Upper lobe of right lung (tissue), 1 donor: Measurements from ENCODE around the gene KLHL21. TPM values are rescaled to one million over a fixed set of nuclear protein-coding genes. Genes with fewer than 3 reads are reported as not detected.
A peak's percentile ranks its signal among the peaks of the same experiment; 100 is the strongest.

Experiments used
- ATAC-seq: fragments of 200-7000 bp; cut with Tn5 transposase; one replicate; pipeline ENCODE4 v1.9.1; 2020; ENCODE audit warnings: mild to moderate bottlenecking, moderate library complexity
- DNase-seq: peaks from one replicate; pipeline ENCODE4 v3.0.0-alpha.2; 2020
- H3K27ac ChIP-seq: fragments of 200-600 bp; one replicate; pipeline ENCODE4 v1.8.0; 2022
- H3K27me3 ChIP-seq: fragments of 200-600 bp; one replicate; pipeline ENCODE4 v1.8.0; 2022; ENCODE audit warnings: mild to moderate bottlenecking
- H3K36me3 ChIP-seq: fragments of 200-600 bp; one replicate; pipeline ENCODE4 v1.8.0; 2022
- H3K4me1 ChIP-seq: fragments of 200-600 bp; one replicate; pipeline ENCODE4 v1.8.0; 2022
- H3K4me3 ChIP-seq: fragments of 200-600 bp; one replicate; pipeline ENCODE4 v1.8.0; 2022; ENCODE audit warnings: mild to moderate bottlenecking
- H3K9me3 ChIP-seq: fragments of 200-600 bp; one replicate; pipeline ENCODE4 v1.8.0; 2022
- intact Hi-C: fragments of 100-400 bp; cut with DNase I; formaldehyde crosslinking; loops from one replicate; pipeline ENCODE4 v1.11.0; 2022
- total RNA-seq: library from RNA; stranded (reverse); fragmentation: NEBNext Ultra II Directional; extraction: Animal tissue kit (Norgen Biotek cat#: 25700); gene quantifications from one replicate; pipeline ENCODE4 v1.2.1, GENCODE V29; 2021
- TF ChIP-seq, protein P1 (sequence below): fragments of 200-600 bp; IDR thresholded peaks from one replicate; pipeline ENCODE4 v1.8.0; 2022; ENCODE audit warnings: antibody characterized with exemption
- donor health status: DM: no; HTN: yes; CAD: no; lungs with severe emphysema.

KLHL21 gene
- total RNA-seq, 1 donor from 2014 or later = 21.8 TPM

DNA sequence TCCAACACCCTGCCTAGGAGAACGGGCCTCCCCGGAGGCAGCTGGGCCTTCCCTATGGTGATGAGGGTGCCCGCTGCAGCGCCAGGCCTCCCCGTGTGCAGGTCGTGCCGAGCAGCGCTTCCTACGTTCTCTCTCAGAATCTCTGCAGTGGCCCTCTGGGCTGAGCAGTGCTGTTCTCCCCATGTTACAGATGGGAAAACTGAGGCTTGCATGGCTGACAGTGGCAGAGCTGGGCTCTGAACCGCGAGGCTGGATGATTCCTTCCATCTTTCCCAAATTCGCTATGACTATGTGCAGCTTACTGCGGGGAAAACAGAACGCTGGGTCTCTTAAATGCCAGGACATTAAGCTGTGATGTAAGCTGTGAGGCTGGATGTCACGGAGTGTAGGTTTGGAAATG is 8.9 kb downstream of the KLHL21 start:
- ATAC-seq = no peak
- H3K9me3 ChIP-seq = no peaks in the 10 kb centered on the region
- no peak for DNase-seq
- H3K36me3 ChIP-seq = peaks cover 89% of the 10 kb centered on the region
- H3K4me1 ChIP-seq = peaks cover 16% of the 10 kb centered on the region
- no peak overlapping the region for H3K27ac ChIP-seq
- H3K27me3 ChIP-seq = no peaks in the 10 kb centered on the region
- TF ChIP-seq, protein P1, sequence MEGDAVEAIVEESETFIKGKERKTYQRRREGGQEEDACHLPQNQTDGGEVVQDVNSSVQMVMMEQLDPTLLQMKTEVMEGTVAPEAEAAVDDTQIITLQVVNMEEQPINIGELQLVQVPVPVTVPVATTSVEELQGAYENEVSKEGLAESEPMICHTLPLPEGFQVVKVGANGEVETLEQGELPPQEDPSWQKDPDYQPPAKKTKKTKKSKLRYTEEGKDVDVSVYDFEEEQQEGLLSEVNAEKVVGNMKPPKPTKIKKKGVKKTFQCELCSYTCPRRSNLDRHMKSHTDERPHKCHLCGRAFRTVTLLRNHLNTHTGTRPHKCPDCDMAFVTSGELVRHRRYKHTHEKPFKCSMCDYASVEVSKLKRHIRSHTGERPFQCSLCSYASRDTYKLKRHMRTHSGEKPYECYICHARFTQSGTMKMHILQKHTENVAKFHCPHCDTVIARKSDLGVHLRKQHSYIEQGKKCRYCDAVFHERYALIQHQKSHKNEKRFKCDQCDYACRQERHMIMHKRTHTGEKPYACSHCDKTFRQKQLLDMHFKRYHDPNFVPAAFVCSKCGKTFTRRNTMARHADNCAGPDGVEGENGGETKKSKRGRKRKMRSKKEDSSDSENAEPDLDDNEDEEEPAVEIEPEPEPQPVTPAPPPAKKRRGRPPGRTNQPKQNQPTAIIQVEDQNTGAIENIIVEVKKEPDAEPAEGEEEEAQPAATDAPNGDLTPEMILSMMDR = no peak
- intact Hi-C loops = no loop called here
- H3K4me3 ChIP-seq = no peak overlapping the region

DNA sequence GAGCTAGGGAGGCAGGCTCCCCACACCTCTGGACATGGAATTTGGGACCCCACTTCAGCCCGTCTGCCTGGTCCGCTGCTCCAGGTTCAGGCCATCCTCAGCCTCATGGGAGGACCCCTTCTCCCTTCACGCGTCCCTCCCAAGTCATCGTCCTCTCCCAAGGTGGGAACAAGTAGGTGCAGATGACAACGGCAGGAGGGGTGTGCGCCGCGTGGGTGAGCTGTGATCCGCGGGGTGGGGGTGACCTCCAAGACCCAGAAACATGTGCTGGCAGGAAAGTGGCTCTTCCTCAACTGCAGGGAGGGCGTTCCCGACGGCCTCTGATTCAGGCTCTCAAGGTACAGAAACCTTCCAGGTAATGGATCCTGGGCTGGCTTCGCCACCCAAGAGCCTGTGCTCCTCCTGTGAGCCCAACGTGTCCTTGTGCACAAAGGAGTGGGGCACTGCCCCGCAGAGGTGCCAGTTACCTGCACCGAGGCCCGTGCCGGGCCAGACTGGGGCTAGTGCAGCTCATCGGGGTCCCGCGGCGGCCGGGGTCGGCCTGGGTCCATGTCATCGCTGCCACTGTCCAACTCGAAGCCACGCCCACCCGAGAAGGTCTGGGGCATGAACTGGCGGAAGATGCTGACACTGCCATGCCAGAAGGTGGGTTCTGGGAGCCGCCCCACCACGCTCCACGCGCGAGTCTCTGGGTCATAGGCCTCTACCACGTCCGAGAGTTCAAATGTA is 9.6 kb downstream of the KLHL21 start:
- Histone ChIP-seq H3K27me3 (no peaks in the 10 kb centered on the region), H3K27ac (no peak overlapping the region), H3K36me3 (peaks cover 89% of the 10 kb centered on the region), H3K4me1 (peaks cover 14% of the 10 kb centered on the region), H3K9me3 (no peaks in the 10 kb centered on the region), H3K4me3 (no peak overlapping the region)
- ATAC-seq (no peak), DNase-seq (no peak)
- TF ChIP-seq, protein P1 = no peak
- intact Hi-C loops = no loop called here

DNA sequence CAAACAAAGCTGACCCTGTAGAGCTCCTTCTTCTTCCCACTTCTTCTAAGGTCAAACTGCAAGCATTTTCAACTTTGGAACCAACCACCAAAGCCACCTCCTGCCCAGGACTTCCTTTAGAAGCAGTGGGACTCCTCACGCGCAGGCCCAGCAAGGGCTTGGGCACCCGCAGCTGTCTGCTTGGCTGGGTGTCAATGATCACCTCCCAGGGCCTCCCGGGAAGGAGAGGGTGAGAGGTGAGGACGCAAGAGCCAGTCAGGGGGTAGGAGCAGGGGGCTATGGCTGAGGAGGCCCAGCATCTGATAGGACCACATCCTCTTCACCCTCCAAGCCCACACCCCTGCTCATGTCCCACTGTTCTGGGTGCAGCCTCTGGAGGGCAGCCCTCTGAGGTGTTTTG is 10.2 kb downstream of the KLHL21 start:
- DNase-seq (no peak), ATAC-seq (no peak)
- Histone ChIP-seq H3K27me3 (no peaks in the 10 kb centered on the region), H3K27ac (no peak overlapping the region), H3K4me3 (no peak overlapping the region), H3K4me1 (peaks cover 15% of the 10 kb centered on the region), H3K36me3 (peaks cover 89% of the 10 kb centered on the region), H3K9me3 (no peaks in the 10 kb centered on the region)
- TF ChIP-seq, protein P1 = no peak
- intact Hi-C loops = no loop called here

DNA sequence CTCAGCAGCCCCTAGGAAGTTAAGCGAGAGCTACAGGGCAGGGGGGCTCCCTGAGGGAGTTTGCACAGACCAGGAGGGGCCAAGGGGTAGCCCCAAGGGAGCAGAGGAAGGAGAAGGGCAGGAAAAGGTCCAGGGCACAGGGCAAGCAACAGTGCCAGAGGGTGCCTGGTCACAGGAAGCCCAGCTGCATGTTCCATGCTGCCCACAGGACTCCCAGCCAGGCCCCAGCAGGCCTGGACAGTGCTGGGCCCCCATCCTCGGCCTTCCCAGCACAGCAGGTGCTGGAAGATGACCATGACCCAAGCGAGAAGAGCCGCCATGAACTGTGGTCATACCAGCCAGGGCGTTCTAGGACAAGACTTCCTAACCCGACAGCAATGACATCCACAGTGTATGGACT is 11.0 kb downstream of the KLHL21 start:
- Histone ChIP-seq H3K4me3 (no peak overlapping the region), H3K27ac (no peak overlapping the region), H3K27me3 (no peaks in the 10 kb centered on the region), H3K4me1 (peaks cover 15% of the 10 kb centered on the region), H3K36me3 (peaks cover 83% of the 10 kb centered on the region), H3K9me3 (no peaks in the 10 kb centered on the region)
- TF ChIP-seq, protein P1 = no peak
- no peak for ATAC-seq
- no peak for DNase-seq
- intact Hi-C loops = no loop called here

DNA sequence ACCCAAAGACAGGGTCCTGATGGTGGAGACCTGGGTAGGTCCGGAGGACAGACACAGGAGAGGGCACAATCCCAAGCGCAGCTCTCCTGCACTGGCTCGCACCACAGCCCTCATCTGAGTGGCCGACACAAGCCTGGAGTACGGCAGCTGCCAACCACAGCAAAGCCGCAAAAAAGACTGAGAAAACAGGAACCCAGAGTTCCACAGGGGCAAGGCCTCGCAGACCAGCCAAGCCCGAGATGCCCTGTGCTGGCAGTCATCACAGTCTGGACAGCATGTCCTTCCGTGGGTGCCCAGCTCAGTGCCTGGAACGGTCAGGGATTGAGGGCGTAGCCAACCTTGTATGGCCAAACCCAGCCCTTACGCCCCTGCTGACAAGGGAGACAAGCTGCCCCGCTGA is 11.4 kb downstream of the KLHL21 start:
- no peaks in the 10 kb centered on the region for H3K9me3 ChIP-seq
- peaks cover 12% of the 10 kb centered on the region for H3K4me1 ChIP-seq
- peak; percentile 31 for ATAC-seq
- H3K27ac ChIP-seq = no peak overlapping the region
- no peaks in the 10 kb centered on the region for H3K27me3 ChIP-seq
- DNase-seq = peak; percentile 66
- no peak overlapping the region for H3K4me3 ChIP-seq
- H3K36me3 ChIP-seq = peaks cover 79% of the 10 kb centered on the region
- intact Hi-C loops = no loop called here
- TF ChIP-seq, protein P1 = no peak
